ENCODE data around the gene SECISBP2L. TPM values are rescaled to one million over a fixed set of nuclear protein-coding genes. Genes with fewer than 3 reads are reported as not detected.

The SECISBP2L gene
- total and polyA plus RNA-seq, 9 of the 15 experiments (the other 6 are each of a cell fraction or from before 2014, with no cell fraction given): 0.55 to 14.1 (median 10.4) TPM

DNA sequence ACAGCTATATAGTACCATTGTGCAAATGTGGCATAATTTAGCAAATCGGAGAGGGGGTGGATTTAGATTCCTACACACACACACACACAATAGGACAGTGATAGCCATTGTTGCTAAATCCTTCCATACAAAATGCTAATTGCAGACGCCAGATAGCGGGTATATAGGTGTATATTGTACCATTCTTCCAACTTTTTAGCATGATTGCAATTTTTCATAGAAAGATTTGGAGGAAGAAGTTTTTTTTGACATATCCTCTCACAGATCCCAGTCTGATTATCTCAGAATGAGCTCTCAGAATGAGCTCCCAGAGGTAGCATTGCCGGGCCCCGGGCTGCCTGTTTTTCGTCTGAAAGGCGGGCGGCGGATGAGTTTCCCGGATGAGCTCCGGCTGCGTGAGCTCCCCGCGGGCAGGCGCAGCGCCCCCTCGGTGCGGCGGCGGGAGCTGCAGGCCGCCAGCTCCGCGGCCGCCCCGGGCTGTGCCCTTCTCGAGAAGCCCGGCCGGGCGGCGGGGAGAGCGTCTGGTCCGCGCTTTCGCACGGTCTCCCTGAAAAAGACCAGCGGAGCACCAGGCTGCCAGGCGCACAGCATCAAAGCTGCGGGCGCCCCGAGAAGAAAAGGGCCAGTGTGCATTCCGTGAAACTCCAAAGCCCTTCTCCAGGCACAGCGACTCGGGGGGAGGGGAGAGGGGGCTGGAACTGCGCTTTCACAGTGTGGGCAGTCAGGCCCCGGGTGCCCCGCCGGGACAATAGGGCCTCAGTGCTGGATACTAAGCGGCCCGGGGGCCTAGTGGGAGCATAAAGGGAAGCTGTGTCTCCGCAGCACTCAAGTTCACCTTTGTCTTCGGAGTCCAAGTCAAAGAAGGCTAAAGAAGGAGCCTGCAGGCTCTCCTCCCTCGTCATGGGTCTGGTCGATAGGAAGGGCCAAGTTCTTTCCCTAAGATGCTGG lies 70.5 kb downstream of the SECISBP2L start (continued):
- no peak; the same call in 1 of the 2 replicates for TF ChIP-seq SAFB (IDR thresholded peaks at IDR 0.05; ENCODE audit: borderline replicate concordance, low read depth, low read length)
- no peak for TF ChIP-seq TAL1 (IDR thresholded peaks at IDR 0.05)
- TF ChIP-seq, protein P1, sequence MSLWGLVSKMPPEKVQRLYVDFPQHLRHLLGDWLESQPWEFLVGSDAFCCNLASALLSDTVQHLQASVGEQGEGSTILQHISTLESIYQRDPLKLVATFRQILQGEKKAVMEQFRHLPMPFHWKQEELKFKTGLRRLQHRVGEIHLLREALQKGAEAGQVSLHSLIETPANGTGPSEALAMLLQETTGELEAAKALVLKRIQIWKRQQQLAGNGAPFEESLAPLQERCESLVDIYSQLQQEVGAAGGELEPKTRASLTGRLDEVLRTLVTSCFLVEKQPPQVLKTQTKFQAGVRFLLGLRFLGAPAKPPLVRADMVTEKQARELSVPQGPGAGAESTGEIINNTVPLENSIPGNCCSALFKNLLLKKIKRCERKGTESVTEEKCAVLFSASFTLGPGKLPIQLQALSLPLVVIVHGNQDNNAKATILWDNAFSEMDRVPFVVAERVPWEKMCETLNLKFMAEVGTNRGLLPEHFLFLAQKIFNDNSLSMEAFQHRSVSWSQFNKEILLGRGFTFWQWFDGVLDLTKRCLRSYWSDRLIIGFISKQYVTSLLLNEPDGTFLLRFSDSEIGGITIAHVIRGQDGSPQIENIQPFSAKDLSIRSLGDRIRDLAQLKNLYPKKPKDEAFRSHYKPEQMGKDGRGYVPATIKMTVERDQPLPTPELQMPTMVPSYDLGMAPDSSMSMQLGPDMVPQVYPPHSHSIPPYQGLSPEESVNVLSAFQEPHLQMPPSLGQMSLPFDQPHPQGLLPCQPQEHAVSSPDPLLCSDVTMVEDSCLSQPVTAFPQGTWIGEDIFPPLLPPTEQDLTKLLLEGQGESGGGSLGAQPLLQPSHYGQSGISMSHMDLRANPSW (CRISPR knock-in tag; IDR thresholded peaks at IDR 0.05): no peak
- TF ChIP-seq, protein P2, sequence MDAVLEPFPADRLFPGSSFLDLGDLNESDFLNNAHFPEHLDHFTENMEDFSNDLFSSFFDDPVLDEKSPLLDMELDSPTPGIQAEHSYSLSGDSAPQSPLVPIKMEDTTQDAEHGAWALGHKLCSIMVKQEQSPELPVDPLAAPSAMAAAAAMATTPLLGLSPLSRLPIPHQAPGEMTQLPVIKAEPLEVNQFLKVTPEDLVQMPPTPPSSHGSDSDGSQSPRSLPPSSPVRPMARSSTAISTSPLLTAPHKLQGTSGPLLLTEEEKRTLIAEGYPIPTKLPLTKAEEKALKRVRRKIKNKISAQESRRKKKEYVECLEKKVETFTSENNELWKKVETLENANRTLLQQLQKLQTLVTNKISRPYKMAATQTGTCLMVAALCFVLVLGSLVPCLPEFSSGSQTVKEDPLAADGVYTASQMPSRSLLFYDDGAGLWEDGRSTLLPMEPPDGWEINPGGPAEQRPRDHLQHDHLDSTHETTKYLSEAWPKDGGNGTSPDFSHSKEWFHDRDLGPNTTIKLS (IDR thresholded peaks at IDR 0.05; ENCODE audit: borderline replicate concordance, low read depth): no peak
- TF ChIP-seq, protein P3, sequence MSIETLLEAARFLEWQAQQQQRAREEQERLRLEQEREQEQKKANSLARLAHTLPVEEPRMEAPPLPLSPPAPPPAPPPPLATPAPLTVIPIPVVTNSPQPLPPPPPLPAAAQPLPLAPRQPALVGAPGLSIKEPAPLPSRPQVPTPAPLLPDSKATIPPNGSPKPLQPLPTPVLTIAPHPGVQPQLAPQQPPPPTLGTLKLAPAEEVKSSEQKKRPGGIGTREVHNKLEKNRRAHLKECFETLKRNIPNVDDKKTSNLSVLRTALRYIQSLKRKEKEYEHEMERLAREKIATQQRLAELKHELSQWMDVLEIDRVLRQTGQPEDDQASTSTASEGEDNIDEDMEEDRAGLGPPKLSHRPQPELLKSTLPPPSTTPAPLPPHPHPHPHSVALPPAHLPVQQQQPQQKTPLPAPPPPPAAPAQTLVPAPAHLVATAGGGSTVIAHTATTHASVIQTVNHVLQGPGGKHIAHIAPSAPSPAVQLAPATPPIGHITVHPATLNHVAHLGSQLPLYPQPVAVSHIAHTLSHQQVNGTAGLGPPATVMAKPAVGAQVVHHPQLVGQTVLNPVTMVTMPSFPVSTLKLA (conservative IDR thresholded peaks at IDR 0.05): 0 out of 4 replicates have a peak, but pooled peaks of 1 of the 2 experiments have one; percentile 20
- no peak for TF ChIP-seq NR2C2 (CRISPR knock-in tag; IDR thresholded peaks at IDR 0.05)
- TF ChIP-seq NR2C2 (tag; IDR thresholded peaks at IDR 0.05): no peak
- TF ChIP-seq TSC22D4 (tag; IDR thresholded peaks at IDR 0.05): no peak
- TF ChIP-seq, protein P4, sequence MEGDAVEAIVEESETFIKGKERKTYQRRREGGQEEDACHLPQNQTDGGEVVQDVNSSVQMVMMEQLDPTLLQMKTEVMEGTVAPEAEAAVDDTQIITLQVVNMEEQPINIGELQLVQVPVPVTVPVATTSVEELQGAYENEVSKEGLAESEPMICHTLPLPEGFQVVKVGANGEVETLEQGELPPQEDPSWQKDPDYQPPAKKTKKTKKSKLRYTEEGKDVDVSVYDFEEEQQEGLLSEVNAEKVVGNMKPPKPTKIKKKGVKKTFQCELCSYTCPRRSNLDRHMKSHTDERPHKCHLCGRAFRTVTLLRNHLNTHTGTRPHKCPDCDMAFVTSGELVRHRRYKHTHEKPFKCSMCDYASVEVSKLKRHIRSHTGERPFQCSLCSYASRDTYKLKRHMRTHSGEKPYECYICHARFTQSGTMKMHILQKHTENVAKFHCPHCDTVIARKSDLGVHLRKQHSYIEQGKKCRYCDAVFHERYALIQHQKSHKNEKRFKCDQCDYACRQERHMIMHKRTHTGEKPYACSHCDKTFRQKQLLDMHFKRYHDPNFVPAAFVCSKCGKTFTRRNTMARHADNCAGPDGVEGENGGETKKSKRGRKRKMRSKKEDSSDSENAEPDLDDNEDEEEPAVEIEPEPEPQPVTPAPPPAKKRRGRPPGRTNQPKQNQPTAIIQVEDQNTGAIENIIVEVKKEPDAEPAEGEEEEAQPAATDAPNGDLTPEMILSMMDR (IDR thresholded peaks at IDR 0.05 in 2 of 3, conservative IDR thresholded peaks at IDR 0.05 in 1 of 3; ENCODE audit: insufficient read depth in 2 of 3, low read depth in 1 of 3, low read length in 3 of 3): peak; percentile 81 to 92 (median 86)
- no peak for TF ChIP-seq ZNF695 (CRISPR knock-in tag; IDR thresholded peaks at IDR 0.05)
- TF ChIP-seq NONO (IDR thresholded peaks at IDR 0.05; ENCODE audit: low read depth in 2 of 2, low read length in 1 of 2): peak in 1 of 2 experiments; percentile 28; a peak in 1 of 4 replicates
- TF ChIP-seq SMC3 (conservative IDR thresholded peaks at IDR 0.05; ENCODE audit: insufficient read depth, low read depth, low read length): peak; percentile 44; the same call in 1 of the 2 replicates
- peak; percentile 71; the same call in 1 of the 2 replicates for TF ChIP-seq GATAD2B (IDR thresholded peaks at IDR 0.05; ENCODE audit: borderline replicate concordance)
- no peak for TF ChIP-seq STAT5B (CRISPR knock-in tag; IDR thresholded peaks at IDR 0.05)
- TF ChIP-seq HCFC1 (IDR thresholded peaks at IDR 0.05; ENCODE audit: low read depth, low read length): peak; percentile 51; the same call in 1 of the 2 replicates
- TF ChIP-seq TAF1 (IDR thresholded peaks at IDR 0.05; ENCODE audit: control insufficient read depth, extremely low read depth, insufficient read depth, low read length, severe bottlenecking): peak; percentile 40
- 0 out of 3 replicates have a peak, but pooled peaks of 1 of the 2 experiments have one; percentile 17 for TF ChIP-seq CBX3 (IDR thresholded peaks at IDR 0.05; ENCODE audit: borderline replicate concordance in 1 of 2, low read length in 2 of 2)
